Caco-2 (cell line): ENCODE results near the gene HIVEP3. TPM values are rescaled to one million over a fixed set of nuclear protein-coding genes. Genes with fewer than 3 reads are reported as not detected.

Source experiments
- BruUV-seq: library from RNA; stranded (reverse); fragments of 400-500 nt; replicated peaks from 2 replicates; lab custom pipeline; 2021; lab: Mats Ljungman, UMichigan
- CTCF ChIA-PET: fragments of 300-600 bp; sonication (Branson Sonifier 250); formaldehyde crosslinking; loops from one replicate; lab custom pipeline; 2022; ENCODE audit warnings: antibody characterized with exemption; lab: Charles Lee
- POLR2A ChIA-PET: fragments of 300-600 bp; sonication (Branson Sonifier 250); formaldehyde crosslinking; loops from one replicate; lab custom pipeline; 2022; ENCODE audit warnings: antibody characterized with exemption; lab: Charles Lee
- DNase-seq, 2 experiments: peaks; one replicate each; pipeline versions ENCODE4 v3.0.0 to v3.0.0-alpha.2; 2020 to 2022
- H3K27me3 ChIP-seq: replicated peaks from 2 replicates; pipeline ENCODE4 v1.6.0; 2011; ENCODE audit warnings: low read length; ENCODE audit not compliant: control insufficient read depth, insufficient read depth
- H3K36me3 ChIP-seq: 2 replicates; pipeline ENCODE4 v1.5.1; 2011; ENCODE audit warnings: low read length; ENCODE audit not compliant: control insufficient read depth, insufficient read depth
- H3K4me1 ChIP-seq: fragments of 250-450 bp; sonication (Bioruptor Pico); 2 replicates; pipeline ENCODE4 v1.5.1; 2020; ENCODE audit warnings: mild to moderate bottlenecking
- H3K4me3 ChIP-seq: 2 replicates; pipeline ENCODE4 v1.5.1; 2011; ENCODE audit warnings: low read depth, mild to moderate bottlenecking, control low read depth, low read length
- H3K9me3 ChIP-seq: fragments of 250-450 bp; sonication (Bioruptor Pico); 2 replicates; pipeline ENCODE4 v1.5.1; 2020; ENCODE audit warnings: mild to moderate bottlenecking, moderate library complexity
- H3K27ac Mint-ChIP-seq: one replicate; pipeline ENCODE4 v1.8.0; 2022; ENCODE audit warnings: mixed read lengths; ENCODE audit not compliant: unreplicated experiment
- H3K27me3 Mint-ChIP-seq: one replicate; pipeline ENCODE4 v1.8.0; 2022; ENCODE audit warnings: mixed read lengths; ENCODE audit not compliant: insufficient read depth, unreplicated experiment
- H3K36me3 Mint-ChIP-seq: one replicate; pipeline ENCODE4 v1.8.0; 2022; ENCODE audit warnings: mild to moderate bottlenecking, mixed read lengths; ENCODE audit not compliant: insufficient read depth, unreplicated experiment
- H3K4me1 Mint-ChIP-seq: one replicate; pipeline ENCODE4 v1.8.0; 2022; ENCODE audit warnings: low read depth, mixed read lengths; ENCODE audit not compliant: unreplicated experiment
- H3K4me3 Mint-ChIP-seq: one replicate; pipeline ENCODE4 v1.8.0; 2022; ENCODE audit warnings: mild to moderate bottlenecking, moderate library complexity, mixed read lengths; ENCODE audit not compliant: unreplicated experiment
- H3K9me3 Mint-ChIP-seq: one replicate; pipeline ENCODE4 v1.8.0; 2022; ENCODE audit warnings: mixed read lengths; ENCODE audit not compliant: unreplicated experiment
- intact Hi-C: fragments of 100-400 bp; cut with micrococcal nuclease; formaldehyde crosslinking; loops from one replicate; pipeline ENCODE4 v1.10.0; 2022; ENCODE audit not compliant: unreplicated experiment
- total RNA-seq: library from RNA; stranded (reverse); gene quantifications from 2 replicates; pipeline ENCODE4 v1.2.3, GENCODE V29; 2022
- TF ChIP-seq, protein P1 (sequence below), 2 experiments: fragments of 200-600 bp in 1 of 2; IDR thresholded peaks; 1 replicate in 1 of 2; 2 replicates in 1 of 2; pipeline versions ENCODE4 v1.5.1 to v1.8.0; 2011 to 2022; ENCODE audit warnings: antibody characterized with exemption in 1 of 2, control low read depth in 1 of 2, inconsistent platforms in 1 of 2, low read depth in 1 of 2, low read length in 1 of 2, mild to moderate bottlenecking in 1 of 2, moderate library complexity in 1 of 2; ENCODE audit not compliant: insufficient read depth in 1 of 2, severe bottlenecking in 1 of 2, unreplicated experiment in 1 of 2

HIVEP3 gene
- total RNA-seq, 1 experiment from 2014 or later: 0.25 TPM

- Histone ChIP-seq H3K27me3 (no peaks in the 10 kb centered on the region), H3K36me3 (no peaks in the 10 kb centered on the region), H3K4me1 (no peaks in the 10 kb centered on the region), H3K4me3 (no peak overlapping the region), H3K9me3 (no peaks in the 10 kb centered on the region)
- POLR2A ChIA-PET: interaction anchor here (0.6 kb wide), 1 partner anchor 1638 kb away, joined by 4 read pairs; no protein-coding TSS in a partner anchor
- Mint-ChIP-seq H3K36me3 (no peaks in the 10 kb centered on the region), H3K9me3 (no peaks in the 10 kb centered on the region), H3K27ac (no peak overlapping the region), H3K4me3 (no peak overlapping the region), H3K4me1 (no peaks in the 10 kb centered on the region), H3K27me3 (peaks cover 7% of the 10 kb centered on the region)
- no peak for DNase-seq
- no TSS peak for BruUV-seq
- CTCF ChIA-PET: no interaction called here
- TF ChIP-seq, protein P1, sequence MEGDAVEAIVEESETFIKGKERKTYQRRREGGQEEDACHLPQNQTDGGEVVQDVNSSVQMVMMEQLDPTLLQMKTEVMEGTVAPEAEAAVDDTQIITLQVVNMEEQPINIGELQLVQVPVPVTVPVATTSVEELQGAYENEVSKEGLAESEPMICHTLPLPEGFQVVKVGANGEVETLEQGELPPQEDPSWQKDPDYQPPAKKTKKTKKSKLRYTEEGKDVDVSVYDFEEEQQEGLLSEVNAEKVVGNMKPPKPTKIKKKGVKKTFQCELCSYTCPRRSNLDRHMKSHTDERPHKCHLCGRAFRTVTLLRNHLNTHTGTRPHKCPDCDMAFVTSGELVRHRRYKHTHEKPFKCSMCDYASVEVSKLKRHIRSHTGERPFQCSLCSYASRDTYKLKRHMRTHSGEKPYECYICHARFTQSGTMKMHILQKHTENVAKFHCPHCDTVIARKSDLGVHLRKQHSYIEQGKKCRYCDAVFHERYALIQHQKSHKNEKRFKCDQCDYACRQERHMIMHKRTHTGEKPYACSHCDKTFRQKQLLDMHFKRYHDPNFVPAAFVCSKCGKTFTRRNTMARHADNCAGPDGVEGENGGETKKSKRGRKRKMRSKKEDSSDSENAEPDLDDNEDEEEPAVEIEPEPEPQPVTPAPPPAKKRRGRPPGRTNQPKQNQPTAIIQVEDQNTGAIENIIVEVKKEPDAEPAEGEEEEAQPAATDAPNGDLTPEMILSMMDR (IDR thresholded peaks at IDR 0.05; ENCODE audit: insufficient read depth in 1 of 2, low read depth in 1 of 2, low read length in 1 of 2, severe bottlenecking in 1 of 2, unreplicated experiment in 1 of 2): no peak
- intact Hi-C loops: no loop called here
Measured at GRCh38 chr1:41719128-41719527, 199.6 kb downstream of the HIVEP3 start.

DNA sequence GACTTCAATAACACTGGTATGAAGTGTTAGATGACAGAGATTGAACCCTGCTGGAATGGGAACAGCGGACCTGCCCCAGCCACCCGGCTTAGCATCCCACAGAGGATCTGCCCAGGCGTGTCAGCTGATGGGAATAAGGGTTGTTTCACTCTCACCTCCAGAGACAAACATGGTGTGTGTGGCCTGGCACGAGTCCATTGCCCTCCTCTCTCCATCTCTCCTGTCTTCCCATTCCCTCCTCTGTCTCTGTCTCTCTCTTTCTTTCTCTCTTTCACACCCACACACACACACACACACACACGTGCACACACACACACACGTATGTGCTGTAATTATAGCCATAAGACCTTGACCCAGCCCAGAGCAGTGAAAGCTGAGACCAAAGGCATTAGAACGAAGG is 200.2 kb downstream of the HIVEP3 start:
- H3K9me3 Mint-ChIP-seq: no peaks in the 10 kb centered on the region
- H3K4me3 Mint-ChIP-seq: no peak overlapping the region
- no peaks in the 10 kb centered on the region for H3K36me3 Mint-ChIP-seq
- DNase-seq: no peak
- Histone ChIP-seq H3K9me3 (no peaks in the 10 kb centered on the region), H3K4me3 (no peak overlapping the region), H3K4me1 (no peaks in the 10 kb centered on the region), H3K36me3 (no peaks in the 10 kb centered on the region), H3K27me3 (no peaks in the 10 kb centered on the region)
- peaks cover 7% of the 10 kb centered on the region for H3K27me3 Mint-ChIP-seq
- ChIA-PET POLR2A (interaction anchor here (0.6 kb wide), 1 partner anchor 1638 kb away, joined by 4 read pairs; no protein-coding TSS in a partner anchor), CTCF (no interaction called here)
- intact Hi-C loops: no loop called here
- no peaks in the 10 kb centered on the region for H3K4me1 Mint-ChIP-seq
- no TSS peak for BruUV-seq
- no peak overlapping the region for H3K27ac Mint-ChIP-seq
- TF ChIP-seq, protein P1 (IDR thresholded peaks at IDR 0.05; ENCODE audit: insufficient read depth in 1 of 2, low read depth in 1 of 2, low read length in 1 of 2, severe bottlenecking in 1 of 2, unreplicated experiment in 1 of 2): no peak

DNA sequence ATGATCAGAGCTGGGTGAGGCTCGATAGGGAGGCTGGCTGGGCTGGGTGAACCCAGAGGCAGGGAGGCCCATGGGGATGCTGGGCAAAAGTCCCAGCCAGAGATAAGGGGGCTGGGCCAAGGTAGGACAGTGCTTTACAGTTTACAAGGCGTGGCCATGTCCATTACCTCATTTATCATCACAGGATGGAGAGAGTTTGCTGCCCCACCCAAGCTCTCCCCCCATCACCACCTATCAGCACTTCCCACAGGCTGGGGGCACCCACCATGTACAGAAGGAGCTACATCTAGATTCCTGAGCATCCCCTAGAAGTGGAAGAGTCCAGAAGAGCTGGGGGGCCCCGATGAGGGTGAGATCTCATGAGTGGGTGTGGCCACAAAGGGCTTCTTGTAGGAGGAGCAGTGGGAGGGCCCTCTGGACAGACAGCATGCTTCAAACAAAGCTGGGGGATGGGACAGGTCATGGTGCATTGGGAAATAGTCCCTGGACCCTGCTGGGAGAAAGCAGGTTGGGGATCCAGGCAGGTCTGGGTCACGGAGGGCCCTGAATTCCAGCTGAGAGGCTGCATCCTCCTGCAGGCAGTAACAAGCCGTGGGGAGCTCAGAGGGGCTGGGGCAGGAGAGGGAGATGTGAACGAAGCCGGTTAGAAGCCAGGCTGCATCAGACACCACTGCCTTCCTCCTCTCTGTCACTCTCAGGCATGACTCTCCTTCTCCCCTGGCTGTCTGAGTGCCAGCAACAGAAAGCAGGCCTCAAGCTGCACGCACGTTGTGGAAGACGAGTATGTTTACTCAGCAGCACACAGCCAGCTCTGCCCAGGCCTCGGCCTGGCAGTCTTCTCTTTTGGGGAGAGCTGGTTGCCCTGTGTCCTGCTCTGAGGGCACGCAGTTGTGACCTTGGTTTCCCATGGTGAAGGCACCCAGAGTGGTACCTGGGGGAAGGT is 202.3 kb downstream of the HIVEP3 start:
- intact Hi-C loops: no loop called here
- ChIA-PET CTCF (no interaction called here), POLR2A (no interaction called here)

More for the DNA sequence above, 202.3 kb downstream of the HIVEP3 start:
- DNase-seq: no peak
- no TSS peak for BruUV-seq
- Mint-ChIP-seq H3K36me3 (no peaks in the 10 kb centered on the region), H3K4me1 (no peaks in the 10 kb centered on the region), H3K27me3 (peaks cover 3% of the 10 kb centered on the region), H3K27ac (no peak overlapping the region), H3K4me3 (no peak overlapping the region), H3K9me3 (no peaks in the 10 kb centered on the region)
- no peaks in the 10 kb centered on the region for H3K27me3 ChIP-seq
- no peaks in the 10 kb centered on the region for H3K4me1 ChIP-seq
- no peak overlapping the region for H3K4me3 ChIP-seq
- TF ChIP-seq, protein P1 (IDR thresholded peaks at IDR 0.05; ENCODE audit: insufficient read depth in 1 of 2, low read depth in 1 of 2, low read length in 1 of 2, severe bottlenecking in 1 of 2, unreplicated experiment in 1 of 2): no peak
- no peaks in the 10 kb centered on the region for H3K36me3 ChIP-seq
- H3K9me3 ChIP-seq: no peaks in the 10 kb centered on the region
